ENCODE data around the gene ATP6V1C2.

- TF ChIP-seq CTCF (IDR thresholded peaks at IDR 0.05; ENCODE audit: insufficient read depth, low read depth, low read length) (no peak), EZH2 (IDR thresholded peaks at IDR 0.05; ENCODE audit: insufficient read depth, low read length) (no peak)
Observed at GRCh38 chr2:10761591-10761990, 40.2 kb downstream of the ATP6V1C2 start.
